Stomach (tissue), 9 donors: ENCODE results near the gene VGLL3. TPM values are rescaled to one million over a fixed set of nuclear protein-coding genes. Genes with fewer than 3 reads are reported as not detected.
A peak's percentile ranks its signal among the peaks of the same experiment; 100 is the strongest.
"Not testable (repeated sequence)": the region's sequence is repeated elsewhere in the genome, so short reads cannot be mapped to it uniquely, and the experiment has no call there.

Source experiments
- DNase-seq, 2 donors: peaks; one replicate each; pipeline versions ENCODE4 v3.0.0 to v3.0.0-alpha.2; 2013 to 2019
- H3K27ac ChIP-seq, 5 donors: fragments of 200-600 bp in 4 of 5; sonication (generic) in 4 of 5; one replicate each; pipeline ENCODE4 v1.5.1; 2013 to 2019; ENCODE audit warnings: mild to moderate bottlenecking in 1 of 5, moderate library complexity in 1 of 5
- H3K27me3 ChIP-seq, 3 donors: fragments of 200-600 bp; sonication (generic); one replicate each; pipeline ENCODE4 v1.5.1; 2017 to 2019; ENCODE audit warnings: mixed run types in 1 of 3
- H3K36me3 ChIP-seq, 4 donors: fragments of 200-600 bp; sonication (generic); 1 replicate in 3 of 4; 2 replicates in 1 of 4; pipeline ENCODE4 v1.5.1; 2016 to 2019
- H3K4me1 ChIP-seq, 4 donors: fragments of 200-600 bp; sonication (generic); one replicate each; pipeline ENCODE4 v1.5.1; 2016 to 2019
- H3K4me3 ChIP-seq, 4 donors: fragments of 200-600 bp; sonication (generic) in 3 of 4; one replicate each; pipeline ENCODE4 v1.5.1; 2016 to 2019; ENCODE audit warnings: mild to moderate bottlenecking in 1 of 4
- H3K9me3 ChIP-seq, 4 donors: fragments of 200-600 bp; sonication (generic); one replicate each; pipeline ENCODE4 v1.5.1; 2016 to 2019
- EP300 ChIP-seq: sonication (generic); formaldehyde crosslinking; IDR thresholded peaks from one replicate; pipeline ENCODE4 v1.6.1; 2017; ENCODE audit warnings: antibody characterized with exemption
- POLR2A ChIP-seq, 4 donors: fragments of 450-650 bp; IDR thresholded peaks; one replicate each; pipeline ENCODE4 v1.6.1; 2016; ENCODE audit warnings: antibody characterized with exemption in 4 of 4, control low read depth in 2 of 4, mild to moderate bottlenecking in 1 of 4, moderate library complexity in 1 of 4
- POLR2AphosphoS5 ChIP-seq, 3 donors: sonication (generic); formaldehyde crosslinking; IDR thresholded peaks; one replicate each; pipeline ENCODE4 v1.6.1; 2016; ENCODE audit warnings: antibody characterized with exemption in 3 of 3
- WGBS, 5 donors: extraction: QIAGEN DNeasy Blood & Tissue Kit in 3 of 5; methylation state at CpG; one replicate each; pipeline versions ENCODE4 v1.1.5 to v1.1.7; 2013 to 2018; 5-methylcytosine and 5-hydroxymethylcytosine counted together
- intact Hi-C: fragments of 100-400 bp; cut with DNase I; formaldehyde crosslinking; loops from one replicate; pipeline ENCODE4 v1.15.1; 2023; ENCODE audit warnings: low total_unique reads
- polyA plus RNA-seq, 3 donors: library from polyadenylated mRNA; stranded (reverse); fragments of 200-250 nt; gene quantifications; one replicate each; pipeline ENCODE4 v1.2.3, GENCODE V29; 2013
- total RNA-seq, 5 donors: library from RNA; depleted of rRNA; stranded (reverse); fragments of >200 nt; gene quantifications; one replicate each; pipeline versions ENCODE4 v1.1.0 to v1.2.3, GENCODE V29; 2014 to 2016
- TF ChIP-seq, protein P1 (sequence below), 7 experiments: fragments of 450-650 bp in 4 of 7; fragments of 200-600 bp in 3 of 7; sonication (generic) in 3 of 7; IDR thresholded peaks; one replicate each; pipeline ENCODE4 v1.5.1; 2016 to 2019; ENCODE audit warnings: antibody characterized with exemption in 7 of 7, control low read depth in 2 of 7, mild to moderate bottlenecking in 1 of 7
- donor health status: healthy with polysubstance abuse.
- donor health status: Bipolar disorder and iron deficiency.
- donor health status: healthy.

Gene VGLL3
- total and polyA plus RNA-seq, 8 donors = 0.60 to 23.7 (median 6.1) TPM

DNA sequence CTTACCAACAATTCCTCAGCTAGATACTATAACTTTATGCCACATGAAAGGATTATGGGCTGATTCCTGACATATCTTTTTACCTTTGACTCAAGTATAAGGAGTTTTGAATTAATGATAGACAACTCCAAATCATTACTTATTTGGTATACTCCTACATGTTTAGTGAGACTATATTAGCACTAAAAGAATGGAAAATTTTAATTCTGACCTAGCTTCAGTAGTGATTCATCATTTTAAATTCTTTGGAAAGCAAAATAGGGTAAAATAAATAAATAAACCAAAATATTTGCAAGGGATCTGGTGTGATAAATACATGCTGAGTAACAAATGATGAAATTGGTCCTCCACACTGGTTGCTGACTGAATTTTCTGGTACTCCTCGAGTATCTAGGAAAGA, 42.3 kb upstream of the VGLL3 start:
- intact Hi-C loops = no loop called here
- TF ChIP-seq POLR2A (IDR thresholded peaks at IDR 0.05) (no peak), EP300 (no peak), POLR2AphosphoS5 (IDR thresholded peaks at IDR 0.05) (no peak)
- TF ChIP-seq, protein P1, sequence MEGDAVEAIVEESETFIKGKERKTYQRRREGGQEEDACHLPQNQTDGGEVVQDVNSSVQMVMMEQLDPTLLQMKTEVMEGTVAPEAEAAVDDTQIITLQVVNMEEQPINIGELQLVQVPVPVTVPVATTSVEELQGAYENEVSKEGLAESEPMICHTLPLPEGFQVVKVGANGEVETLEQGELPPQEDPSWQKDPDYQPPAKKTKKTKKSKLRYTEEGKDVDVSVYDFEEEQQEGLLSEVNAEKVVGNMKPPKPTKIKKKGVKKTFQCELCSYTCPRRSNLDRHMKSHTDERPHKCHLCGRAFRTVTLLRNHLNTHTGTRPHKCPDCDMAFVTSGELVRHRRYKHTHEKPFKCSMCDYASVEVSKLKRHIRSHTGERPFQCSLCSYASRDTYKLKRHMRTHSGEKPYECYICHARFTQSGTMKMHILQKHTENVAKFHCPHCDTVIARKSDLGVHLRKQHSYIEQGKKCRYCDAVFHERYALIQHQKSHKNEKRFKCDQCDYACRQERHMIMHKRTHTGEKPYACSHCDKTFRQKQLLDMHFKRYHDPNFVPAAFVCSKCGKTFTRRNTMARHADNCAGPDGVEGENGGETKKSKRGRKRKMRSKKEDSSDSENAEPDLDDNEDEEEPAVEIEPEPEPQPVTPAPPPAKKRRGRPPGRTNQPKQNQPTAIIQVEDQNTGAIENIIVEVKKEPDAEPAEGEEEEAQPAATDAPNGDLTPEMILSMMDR (IDR thresholded peaks at IDR 0.05) = no peak
- Histone ChIP-seq H3K4me1 (no peaks in the 10 kb centered on the region), H3K27me3 (no peaks in the 10 kb centered on the region), H3K4me3 (no peak overlapping the region), H3K9me3 (no peaks in the 10 kb centered on the region), H3K36me3 (no peaks in the 10 kb centered on the region), H3K27ac (no peak overlapping the region)
- WGBS, 5 donors = 58 to 72% (median 64%) methylated on average over 1 of the region's 1 CpG
- no peak for DNase-seq

DNA sequence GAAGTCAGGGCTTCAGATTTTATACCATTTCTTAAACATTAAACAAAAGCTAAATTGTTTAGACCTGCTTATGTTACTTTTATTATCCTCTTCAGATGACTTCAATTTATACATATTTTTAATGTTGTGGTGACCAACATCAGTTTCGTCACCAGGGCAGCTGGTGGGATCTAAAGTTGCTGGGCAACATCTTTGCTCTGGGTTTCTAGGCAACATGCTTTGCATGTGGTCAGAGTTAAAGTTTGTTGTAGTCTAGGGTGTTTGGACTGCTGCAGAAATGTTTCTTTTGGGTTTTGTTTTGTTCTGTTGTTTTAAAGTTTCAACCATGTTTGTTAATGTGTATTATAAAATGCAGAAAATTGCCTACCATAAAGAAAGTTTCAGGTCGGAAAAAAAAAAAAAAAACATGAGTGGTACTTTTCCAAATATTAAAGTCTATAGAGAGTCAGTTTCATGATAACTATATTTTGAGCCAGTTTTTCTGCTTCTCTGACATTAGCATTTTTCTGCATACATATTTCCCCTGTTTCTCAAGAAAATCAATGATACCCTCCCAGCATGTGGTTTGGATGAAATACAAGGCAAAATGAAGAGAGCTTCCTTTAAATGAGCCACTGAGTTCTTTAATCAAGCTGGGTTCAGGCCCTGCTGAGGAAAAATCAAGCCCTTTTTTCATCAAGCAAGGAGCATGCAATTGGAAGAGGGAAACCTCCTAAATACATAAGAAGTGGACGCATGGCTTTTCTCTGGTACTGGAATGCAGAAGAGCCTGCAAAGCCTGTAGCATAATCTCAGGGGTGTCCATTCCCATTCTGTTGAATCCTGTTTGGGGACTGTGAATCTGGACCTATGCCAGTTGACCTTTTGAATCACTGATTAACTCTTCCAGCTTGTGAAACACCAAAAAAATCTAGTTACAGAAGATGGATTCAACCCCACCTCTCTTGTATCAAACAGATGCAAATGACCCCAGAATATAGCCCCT, 35.0 kb upstream of the VGLL3 start:
- 67 to 82% (median 75%) methylated on average over 3 of the region's 3 CpGs for WGBS, 5 donors
- no peak overlapping the region for H3K4me3 ChIP-seq
- H3K36me3 ChIP-seq = no peaks in the 10 kb centered on the region
- intact Hi-C loops = no loop called here
- no peaks in the 10 kb centered on the region for H3K27me3 ChIP-seq
- no peak for TF ChIP-seq POLR2A (IDR thresholded peaks at IDR 0.05)
- TF ChIP-seq EP300 = no peak
- TF ChIP-seq, protein P1 (IDR thresholded peaks at IDR 0.05) = no peak
- TF ChIP-seq POLR2AphosphoS5 (IDR thresholded peaks at IDR 0.05) = no peak
- H3K9me3 ChIP-seq = no peaks in the 10 kb centered on the region
- H3K27ac ChIP-seq = no peak overlapping the region
- peak in 1 of 2 donors; percentile 23 for DNase-seq
- no peaks in the 10 kb centered on the region for H3K4me1 ChIP-seq

DNA sequence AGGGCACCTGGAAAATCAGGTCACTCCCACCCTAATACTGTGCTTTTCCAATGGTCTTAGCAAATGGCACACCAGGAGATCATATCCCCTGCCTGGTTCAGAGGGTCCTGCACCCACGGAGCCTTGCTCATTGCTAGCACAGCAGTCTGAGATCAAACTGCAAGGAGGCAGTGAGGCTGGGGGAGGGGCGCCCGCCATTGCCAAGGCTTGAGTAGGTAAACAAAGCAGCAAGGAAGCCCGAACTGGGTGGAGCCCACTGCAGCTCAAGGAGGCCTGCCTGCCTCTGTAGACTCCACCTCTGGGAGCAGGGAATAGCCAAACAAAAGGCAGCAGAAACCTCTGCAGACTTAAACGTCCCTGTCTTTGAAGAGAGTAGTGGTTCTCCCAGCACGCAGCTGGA, 26.4 kb upstream of the VGLL3 start:
- H3K9me3 ChIP-seq, DNase-seq, H3K27me3 ChIP-seq, H3K36me3 ChIP-seq, H3K4me3 ChIP-seq, H3K27ac ChIP-seq, intact Hi-C loops, H3K4me1 ChIP-seq: not testable (repeated sequence)
- 43 to 68% (median 53%) methylated on average over 6 of the region's 6 CpGs for WGBS, 5 donors

DNA sequence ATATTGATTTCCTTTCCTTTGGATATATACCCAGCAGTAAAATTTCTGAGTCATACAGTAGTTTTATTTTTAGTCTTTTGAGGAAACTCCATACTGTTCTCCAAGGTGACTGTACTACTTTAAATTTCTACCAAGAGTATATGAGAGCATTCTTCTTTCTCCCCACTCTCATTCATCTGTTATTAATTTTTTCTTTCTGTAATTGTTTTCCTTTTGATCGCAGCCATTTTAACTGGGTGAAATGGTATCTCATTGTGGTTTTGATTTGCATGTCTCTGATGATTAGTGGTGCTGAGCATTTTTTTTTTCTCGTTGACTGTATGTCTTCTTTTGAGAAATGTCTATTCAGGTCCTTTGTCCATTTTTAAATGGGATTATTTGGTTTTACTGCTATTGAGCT, 18.3 kb upstream of the VGLL3 start:
- intact Hi-C loops = no loop called here
- DNase-seq = no peak
- H3K4me3 ChIP-seq = no peak overlapping the region
- no peaks in the 10 kb centered on the region for H3K9me3 ChIP-seq
- H3K36me3 ChIP-seq = no peaks in the 10 kb centered on the region
- H3K27me3 ChIP-seq = no peaks in the 10 kb centered on the region
- TF ChIP-seq EP300 (no peak), POLR2A (IDR thresholded peaks at IDR 0.05) (no peak), POLR2AphosphoS5 (IDR thresholded peaks at IDR 0.05) (no peak)
- TF ChIP-seq, protein P1 (IDR thresholded peaks at IDR 0.05) = no peak
- 15 to 46% (median 40%) methylated on average over 2 of the region's 2 CpGs for WGBS, 5 donors
- no peak overlapping the region for H3K27ac ChIP-seq
- H3K4me1 ChIP-seq = no peaks in the 10 kb centered on the region

DNA sequence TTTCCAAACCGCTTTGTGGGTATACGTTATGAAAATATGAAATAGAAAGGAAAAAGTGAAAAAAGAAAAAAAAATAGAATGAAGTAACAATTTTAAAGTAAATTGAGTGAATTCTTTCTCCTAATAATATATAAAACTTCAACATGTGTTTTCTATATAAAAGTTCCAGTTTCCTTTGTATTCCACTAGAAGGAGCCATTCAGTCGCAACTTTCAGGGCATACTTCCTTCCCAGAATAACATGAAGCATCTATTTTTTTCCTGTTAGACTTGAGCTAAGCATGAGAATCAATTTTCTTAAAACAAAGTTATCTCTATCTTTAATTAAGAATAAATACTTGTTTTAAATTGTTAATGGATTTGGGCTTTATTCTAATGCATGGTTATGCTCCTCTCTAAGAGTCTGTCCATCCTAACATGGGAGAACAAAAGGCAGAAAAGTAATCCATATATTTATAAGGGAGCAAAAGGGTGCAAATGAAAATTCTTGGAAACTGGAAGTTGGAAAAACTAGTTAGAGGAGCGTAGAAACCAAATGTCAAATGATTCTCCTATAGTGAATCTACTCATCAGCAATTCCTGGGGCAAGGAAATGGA, 16.0 kb upstream of the VGLL3 start:
- no peak overlapping the region for H3K4me3 ChIP-seq
- no peak for TF ChIP-seq POLR2A (IDR thresholded peaks at IDR 0.05)
- no peaks in the 10 kb centered on the region for H3K27me3 ChIP-seq
- intact Hi-C loops = no loop called here
- no peak for DNase-seq
- H3K9me3 ChIP-seq = no peaks in the 10 kb centered on the region
- no peaks in the 10 kb centered on the region for H3K4me1 ChIP-seq
- no peaks in the 10 kb centered on the region for H3K36me3 ChIP-seq
- H3K27ac ChIP-seq = no peak overlapping the region
- 51 to 76% (median 63%) methylated on average over 4 of the region's 4 CpGs for WGBS, 5 donors
